Measurements from ENCODE around the gene TMEM225B. TPM values are rescaled to one million over a fixed set of nuclear protein-coding genes. Genes with fewer than 3 reads are reported as not detected.
A peak's percentile ranks its signal among the peaks of the same experiment; 100 is the strongest.

The TMEM225B gene
- total and polyA plus RNA-seq, 4 donors = 0.31 to 1.4 (median 0.75) TPM

- no peak for TF ChIP-seq CTCF (IDR thresholded peaks at IDR 0.05; ENCODE audit: control extremely low read depth, extremely low read depth)
- 1% methylated on average over 17 of the region's 17 CpGs for WGBS, 2 donors
- Histone ChIP-seq H3K27me3 (ENCODE audit: control insufficient read depth in 3 of 3, insufficient read depth in 3 of 3, low read length in 2 of 3) (no peaks in the 10 kb centered on the region), H3K9ac (ENCODE audit: insufficient read depth in 1 of 2, low read length in 2 of 2) (peak overlapping the region; percentile 78 to 95), H3K4me3 (peak overlapping the region; percentile 57), H3K9me3 (ENCODE audit: control insufficient read depth in 4 of 4, insufficient read depth in 3 of 4, low read length in 3 of 4) (no peaks in the 10 kb centered on the region), H3K27ac (ENCODE audit: low read depth in 1 of 2, low read length in 1 of 2) (peak overlapping the region; percentile 94), H3K4me1 (ENCODE audit: control insufficient read depth in 5 of 5, insufficient read depth in 5 of 5, low read length in 5 of 5) (peaks cover 0 to 18% (median 10%) of the 10 kb centered on the region in 5 donors), H3K36me3 (ENCODE audit: control insufficient read depth in 4 of 4, insufficient read depth in 4 of 4, low read length in 4 of 4) (peaks cover 15 to 32% (median 24%) of the 10 kb centered on the region in 4 donors)
- no peak for DNase-seq
- ATAC-seq (ENCODE audit: insufficient read depth, low FRiP score) = peak; percentile 59
Measured at GRCh38 chr7:99557940-99558305, 40.1 kb upstream of the TMEM225B start.

- peak; percentile 95 for ATAC-seq (ENCODE audit: insufficient read depth, low FRiP score)
- Histone ChIP-seq H3K4me1 (ENCODE audit: control insufficient read depth in 5 of 5, insufficient read depth in 5 of 5, low read length in 5 of 5) (peaks cover 0 to 18% (median 10%) of the 10 kb centered on the region in 5 donors), H3K4me3 (peak within 1 kb of the TSS; percentile 57), H3K27me3 (ENCODE audit: control insufficient read depth in 3 of 3, insufficient read depth in 3 of 3, low read length in 2 of 3) (no peaks in the 10 kb centered on the region), H3K9me3 (ENCODE audit: control insufficient read depth in 4 of 4, insufficient read depth in 3 of 4, low read length in 3 of 4) (no peaks in the 10 kb centered on the region), H3K36me3 (ENCODE audit: control insufficient read depth in 4 of 4, insufficient read depth in 4 of 4, low read length in 4 of 4) (peaks cover 15 to 28% (median 24%) of the 10 kb centered on the region in 4 donors), H3K27ac (ENCODE audit: low read depth in 1 of 2, low read length in 1 of 2) (peak within 1 kb of the TSS; percentile 94), H3K9ac (ENCODE audit: insufficient read depth in 1 of 2, low read length in 2 of 2) (peak within 1 kb of the TSS; percentile 78 to 95)
- no peak for TF ChIP-seq CTCF (IDR thresholded peaks at IDR 0.05; ENCODE audit: control extremely low read depth, extremely low read depth)
- peak; percentile 95 for DNase-seq
- 0% methylated on average over 61 to 73 of the region's 73 CpGs for WGBS, 2 donors
Measured at GRCh38 chr7:99558306-99559174, 39.5 kb upstream of the TMEM225B start, which contains the start of gene ZNF655. Gene ZNF655, plus strand, starts transcription at chr7:99558642. Its CDS starts 1,918 bp downstream, at chr7:99560560.

- peak overlapping the region; percentile 57 for H3K4me3 ChIP-seq
- peak in 1 of 3 donors; percentile 46 for DNase-seq
Measured at GRCh38 chr7:99559175-99559915, 38.7 kb upstream of the TMEM225B start.

More at GRCh38 chr7:99559175-99559915, 38.7 kb upstream of the TMEM225B start:
- WGBS, 2 donors = 23 to 32% methylated on average over 31 of the region's 31 CpGs
- Histone ChIP-seq H3K27me3 (ENCODE audit: control insufficient read depth in 3 of 3, insufficient read depth in 3 of 3, low read length in 2 of 3) (no peaks in the 10 kb centered on the region), H3K27ac (ENCODE audit: low read depth in 1 of 2, low read length in 1 of 2) (peak overlapping the region; percentile 94), H3K36me3 (ENCODE audit: control insufficient read depth in 4 of 4, insufficient read depth in 4 of 4, low read length in 4 of 4) (peaks cover 23 to 34% (median 30%) of the 10 kb centered on the region in 4 donors), H3K9me3 (ENCODE audit: control insufficient read depth in 4 of 4, insufficient read depth in 3 of 4, low read length in 3 of 4) (no peaks in the 10 kb centered on the region), H3K4me1 (ENCODE audit: control insufficient read depth in 5 of 5, insufficient read depth in 5 of 5, low read length in 5 of 5) (peaks cover 0 to 18% (median 10%) of the 10 kb centered on the region in 5 donors), H3K9ac (ENCODE audit: insufficient read depth in 1 of 2, low read length in 2 of 2) (peak overlapping the region; percentile 76 to 78)
- TF ChIP-seq CTCF (IDR thresholded peaks at IDR 0.05; ENCODE audit: control extremely low read depth, extremely low read depth) = no peak
- peak; percentile 9 for ATAC-seq (ENCODE audit: insufficient read depth, low FRiP score)

All from lung (tissue), 12 donors.